Neural progenitor cell (in vitro differentiated cells): ENCODE data around the gene OBI1.

ENCODE experiments used
- CTCF ChIP-seq: fragments of 200-600 bp; sonication (generic); IDR thresholded peaks from 2 replicates; pipeline ENCODE4 v1.5.1; 2017; ENCODE audit warnings: antibody characterized with exemption, mild to moderate bottlenecking
- EZH2 ChIP-seq: fragments of 200-600 bp; sonication (generic); IDR thresholded peaks from 2 replicates; pipeline ENCODE4 v1.6.1; 2017; ENCODE audit warnings: antibody characterized with exemption, mild to moderate bottlenecking, moderate library complexity
- EZH2phosphoT487 ChIP-seq: fragments of 200-600 bp; sonication (generic); IDR thresholded peaks from 2 replicates; pipeline ENCODE4 v1.6.1; 2017; ENCODE audit warnings: antibody characterized with exemption

GRCh38 chr13:78620936-78621470, 38.0 kb downstream of the OBI1 start:
- no peak for TF ChIP-seq CTCF
- TF ChIP-seq EZH2phosphoT487: no peak
- no peak for TF ChIP-seq EZH2
